ENCODE data around the gene AMHR2.

DNA sequence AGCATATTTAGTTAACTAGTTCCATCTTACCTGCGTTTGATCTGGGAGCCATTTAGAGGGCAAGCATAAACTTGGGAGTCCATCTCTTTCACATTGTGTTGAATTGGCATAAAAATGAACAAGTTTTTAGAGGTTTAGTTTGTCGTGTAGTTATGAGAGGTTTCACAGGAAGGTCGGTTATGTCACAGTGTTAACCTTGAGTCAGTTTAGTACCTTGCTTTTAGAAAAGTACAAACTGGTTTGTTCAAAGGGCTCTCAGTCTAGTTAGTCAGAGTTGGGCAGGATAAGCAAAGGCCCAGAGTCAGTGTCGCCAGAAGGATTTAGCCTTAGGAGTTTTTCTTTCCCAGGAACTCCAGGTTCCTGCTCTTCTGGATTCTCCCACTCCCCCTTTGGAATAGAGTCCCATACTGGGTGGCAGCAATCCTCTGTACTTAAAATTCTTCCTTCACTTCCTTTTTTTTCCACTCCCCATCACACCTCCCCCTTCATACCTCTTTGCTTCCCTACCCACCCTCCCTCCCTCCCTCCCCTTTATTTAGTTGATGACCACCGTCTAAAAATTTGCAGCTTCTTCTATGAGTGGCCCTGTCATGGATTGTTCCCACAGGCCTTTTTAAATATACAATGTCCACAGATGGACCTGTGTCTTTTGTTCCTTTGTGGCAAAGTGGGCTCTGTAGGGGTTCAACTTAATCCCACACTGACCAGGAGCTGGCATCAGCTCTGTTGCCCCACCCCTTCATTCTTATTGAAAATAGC is 40.3 kb downstream of the AMHR2 start:
- TF ChIP-seq, protein P1, sequence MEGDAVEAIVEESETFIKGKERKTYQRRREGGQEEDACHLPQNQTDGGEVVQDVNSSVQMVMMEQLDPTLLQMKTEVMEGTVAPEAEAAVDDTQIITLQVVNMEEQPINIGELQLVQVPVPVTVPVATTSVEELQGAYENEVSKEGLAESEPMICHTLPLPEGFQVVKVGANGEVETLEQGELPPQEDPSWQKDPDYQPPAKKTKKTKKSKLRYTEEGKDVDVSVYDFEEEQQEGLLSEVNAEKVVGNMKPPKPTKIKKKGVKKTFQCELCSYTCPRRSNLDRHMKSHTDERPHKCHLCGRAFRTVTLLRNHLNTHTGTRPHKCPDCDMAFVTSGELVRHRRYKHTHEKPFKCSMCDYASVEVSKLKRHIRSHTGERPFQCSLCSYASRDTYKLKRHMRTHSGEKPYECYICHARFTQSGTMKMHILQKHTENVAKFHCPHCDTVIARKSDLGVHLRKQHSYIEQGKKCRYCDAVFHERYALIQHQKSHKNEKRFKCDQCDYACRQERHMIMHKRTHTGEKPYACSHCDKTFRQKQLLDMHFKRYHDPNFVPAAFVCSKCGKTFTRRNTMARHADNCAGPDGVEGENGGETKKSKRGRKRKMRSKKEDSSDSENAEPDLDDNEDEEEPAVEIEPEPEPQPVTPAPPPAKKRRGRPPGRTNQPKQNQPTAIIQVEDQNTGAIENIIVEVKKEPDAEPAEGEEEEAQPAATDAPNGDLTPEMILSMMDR (IDR thresholded peaks at IDR 0.05; ENCODE audit: insufficient read depth, low read depth, low read length) = no peak
- no peak for TF ChIP-seq EZH2 (IDR thresholded peaks at IDR 0.05; ENCODE audit: insufficient read depth, low read length)
